ENCODE data around the gene LRPAP1.
A peak's percentile ranks its signal among the peaks of the same experiment; 100 is the strongest.

Gene LRPAP1

DNA sequence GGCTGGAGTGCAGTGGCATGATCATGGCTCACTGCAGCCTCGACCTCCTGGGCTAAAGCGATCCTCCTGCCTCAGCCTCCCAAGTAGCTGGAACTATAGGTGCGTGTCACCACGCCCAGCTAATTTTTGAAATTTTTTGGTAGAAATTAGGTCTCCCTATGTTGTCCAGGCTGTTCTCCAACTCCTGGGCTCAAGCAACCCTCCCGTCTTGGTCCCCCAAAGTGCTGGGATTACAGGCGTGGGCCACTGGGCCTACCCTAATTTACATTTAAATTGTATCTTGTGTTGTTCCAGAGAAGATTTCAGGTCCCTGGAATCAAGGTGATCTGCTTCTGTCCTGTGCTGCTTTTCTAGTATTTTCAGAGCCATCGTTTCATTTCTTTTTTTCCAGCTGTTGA lies 1.2 kb upstream of the LRPAP1 start:
- DNase-seq (ENCODE audit: low read depth) = no peak
- no peak overlapping the region for H3K4me3 ChIP-seq (ENCODE audit: low read depth, low read length)
- TF ChIP-seq, protein P1, sequence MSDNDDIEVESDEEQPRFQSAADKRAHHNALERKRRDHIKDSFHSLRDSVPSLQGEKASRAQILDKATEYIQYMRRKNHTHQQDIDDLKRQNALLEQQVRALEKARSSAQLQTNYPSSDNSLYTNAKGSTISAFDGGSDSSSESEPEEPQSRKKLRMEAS (IDR thresholded peaks at IDR 0.05; ENCODE audit: low read depth, low read length) = no peak
- TF ChIP-seq POLR2A (IDR thresholded peaks at IDR 0.05; ENCODE audit: extremely low read depth, insufficient read length) = no peak
- TF ChIP-seq, protein P2, sequence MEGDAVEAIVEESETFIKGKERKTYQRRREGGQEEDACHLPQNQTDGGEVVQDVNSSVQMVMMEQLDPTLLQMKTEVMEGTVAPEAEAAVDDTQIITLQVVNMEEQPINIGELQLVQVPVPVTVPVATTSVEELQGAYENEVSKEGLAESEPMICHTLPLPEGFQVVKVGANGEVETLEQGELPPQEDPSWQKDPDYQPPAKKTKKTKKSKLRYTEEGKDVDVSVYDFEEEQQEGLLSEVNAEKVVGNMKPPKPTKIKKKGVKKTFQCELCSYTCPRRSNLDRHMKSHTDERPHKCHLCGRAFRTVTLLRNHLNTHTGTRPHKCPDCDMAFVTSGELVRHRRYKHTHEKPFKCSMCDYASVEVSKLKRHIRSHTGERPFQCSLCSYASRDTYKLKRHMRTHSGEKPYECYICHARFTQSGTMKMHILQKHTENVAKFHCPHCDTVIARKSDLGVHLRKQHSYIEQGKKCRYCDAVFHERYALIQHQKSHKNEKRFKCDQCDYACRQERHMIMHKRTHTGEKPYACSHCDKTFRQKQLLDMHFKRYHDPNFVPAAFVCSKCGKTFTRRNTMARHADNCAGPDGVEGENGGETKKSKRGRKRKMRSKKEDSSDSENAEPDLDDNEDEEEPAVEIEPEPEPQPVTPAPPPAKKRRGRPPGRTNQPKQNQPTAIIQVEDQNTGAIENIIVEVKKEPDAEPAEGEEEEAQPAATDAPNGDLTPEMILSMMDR (IDR thresholded peaks at IDR 0.05; ENCODE audit: low read depth, low read length) = no peak
- no peak for TF ChIP-seq MYC (IDR thresholded peaks at IDR 0.05; ENCODE audit: low read depth, low read length)

DNA sequence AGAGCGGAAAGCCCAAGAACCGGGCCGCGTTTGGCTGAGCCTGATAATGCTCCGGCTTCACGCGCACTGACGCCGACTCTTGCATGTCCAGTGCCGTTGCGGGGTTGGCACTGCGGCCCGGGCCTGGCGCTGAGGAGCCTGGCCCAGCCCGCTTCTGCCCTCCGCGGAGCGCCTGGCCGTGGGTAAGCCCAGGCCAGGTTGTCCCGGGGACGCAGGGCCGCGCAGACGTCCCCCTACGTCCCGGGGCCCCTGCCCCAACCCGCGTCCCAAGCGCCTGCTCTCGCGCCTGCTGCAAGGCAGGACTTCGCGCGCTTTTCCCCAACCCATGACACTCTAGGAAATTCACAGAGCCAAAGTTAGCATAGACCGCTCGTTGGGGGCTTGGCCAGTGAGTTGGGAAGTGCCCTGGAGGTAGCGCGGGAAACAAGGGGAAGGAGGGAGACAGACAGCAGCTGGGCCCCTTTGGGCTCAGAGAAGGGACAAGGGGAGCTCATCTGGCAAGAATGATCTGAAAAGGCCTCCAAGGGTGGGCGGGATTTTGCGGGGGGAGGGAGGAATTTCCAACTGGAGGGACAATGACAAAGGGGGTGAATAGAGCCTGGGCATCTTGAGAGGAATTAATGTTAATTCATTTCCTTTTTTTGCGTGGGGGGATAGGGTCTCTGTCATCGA lies 665 bp upstream of the LRPAP1 start:
- no peak overlapping the region for H3K4me3 ChIP-seq (ENCODE audit: low read depth, low read length)
- TF ChIP-seq MYC (IDR thresholded peaks at IDR 0.05; ENCODE audit: low read depth, low read length) (no peak), POLR2A (IDR thresholded peaks at IDR 0.05; ENCODE audit: extremely low read depth, insufficient read length) (no peak)
- TF ChIP-seq, protein P1 (IDR thresholded peaks at IDR 0.05; ENCODE audit: low read depth, low read length) = no peak
- TF ChIP-seq, protein P2 (IDR thresholded peaks at IDR 0.05; ENCODE audit: low read depth, low read length) = no peak
- no peak for DNase-seq (ENCODE audit: low read depth)

DNA sequence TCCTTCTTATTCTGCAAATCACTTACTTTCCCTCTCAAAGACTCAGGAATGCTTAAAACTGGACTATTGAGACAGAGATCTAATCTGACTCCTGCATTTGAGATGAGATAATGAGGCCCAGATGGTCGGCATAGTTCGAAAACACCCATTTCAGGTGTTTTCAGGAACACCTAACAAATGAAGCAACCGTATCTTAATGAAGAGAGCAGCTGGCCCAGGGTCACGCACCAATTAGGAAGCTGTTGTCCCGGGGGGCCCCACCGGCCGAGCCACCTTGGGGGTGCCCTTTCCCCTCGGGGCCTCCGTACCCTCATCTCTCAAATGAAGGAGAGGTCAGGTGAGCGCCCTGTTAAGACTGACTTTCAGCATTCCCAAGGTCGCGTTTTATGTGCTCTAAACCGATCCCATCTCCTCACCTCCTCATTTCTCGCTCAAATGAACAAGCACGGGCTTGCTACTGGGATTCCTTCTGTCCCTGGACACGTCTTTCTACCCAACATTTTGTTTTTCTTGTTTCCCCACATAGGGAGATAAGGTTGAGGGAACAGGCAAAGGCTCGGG lies 824 bp downstream of the LRPAP1 start:
- H3K4me3 ChIP-seq (ENCODE audit: low read depth, low read length) = peak overlapping the region; percentile 71
- no peak for DNase-seq (ENCODE audit: low read depth)
- TF ChIP-seq, protein P1 (IDR thresholded peaks at IDR 0.05; ENCODE audit: low read depth, low read length) = no peak
- TF ChIP-seq MYC (IDR thresholded peaks at IDR 0.05; ENCODE audit: low read depth, low read length) = no peak
- TF ChIP-seq, protein P2 (IDR thresholded peaks at IDR 0.05; ENCODE audit: low read depth, low read length) = no peak
- no peak for TF ChIP-seq POLR2A (IDR thresholded peaks at IDR 0.05; ENCODE audit: extremely low read depth, insufficient read length)

DNA sequence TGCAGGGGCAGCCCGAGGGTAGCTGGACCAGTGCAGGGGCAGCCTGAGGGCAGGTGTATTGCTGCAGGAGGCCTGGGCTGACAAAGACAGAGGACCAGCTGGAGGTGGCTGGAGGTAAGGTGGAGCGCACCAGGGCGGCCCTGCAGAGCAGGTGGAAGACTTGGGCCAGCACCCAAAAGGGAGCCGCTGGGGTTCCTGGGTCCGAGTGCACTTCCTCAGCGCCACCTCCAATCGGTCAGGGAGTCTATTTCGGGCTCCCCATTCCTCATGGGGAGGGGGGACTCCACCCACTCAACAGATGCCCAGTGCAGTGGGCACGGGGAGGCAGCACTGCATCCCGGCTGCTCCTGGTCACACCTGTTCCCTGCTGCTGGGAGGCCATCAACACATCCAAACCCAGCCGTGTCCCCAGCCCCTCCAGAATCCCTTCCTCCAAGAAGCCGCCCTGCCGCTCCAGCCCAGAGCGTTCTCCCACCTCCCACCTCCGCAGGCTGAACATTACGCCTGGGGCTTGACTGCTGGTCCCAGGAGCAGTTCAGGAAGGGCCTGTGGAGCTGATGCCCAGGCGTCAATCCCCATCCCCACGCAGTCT lies 1.5 kb downstream of the LRPAP1 start:
- H3K4me3 ChIP-seq (ENCODE audit: low read depth, low read length) = peak overlapping the region; percentile 71
- TF ChIP-seq, protein P2 (IDR thresholded peaks at IDR 0.05; ENCODE audit: low read depth, low read length) = no peak
- TF ChIP-seq, protein P1 (IDR thresholded peaks at IDR 0.05; ENCODE audit: low read depth, low read length) = no peak
- TF ChIP-seq POLR2A (IDR thresholded peaks at IDR 0.05; ENCODE audit: extremely low read depth, insufficient read length) (no peak), MYC (IDR thresholded peaks at IDR 0.05; ENCODE audit: low read depth, low read length) (no peak)
- DNase-seq (ENCODE audit: low read depth) = peak; percentile 18

DNA sequence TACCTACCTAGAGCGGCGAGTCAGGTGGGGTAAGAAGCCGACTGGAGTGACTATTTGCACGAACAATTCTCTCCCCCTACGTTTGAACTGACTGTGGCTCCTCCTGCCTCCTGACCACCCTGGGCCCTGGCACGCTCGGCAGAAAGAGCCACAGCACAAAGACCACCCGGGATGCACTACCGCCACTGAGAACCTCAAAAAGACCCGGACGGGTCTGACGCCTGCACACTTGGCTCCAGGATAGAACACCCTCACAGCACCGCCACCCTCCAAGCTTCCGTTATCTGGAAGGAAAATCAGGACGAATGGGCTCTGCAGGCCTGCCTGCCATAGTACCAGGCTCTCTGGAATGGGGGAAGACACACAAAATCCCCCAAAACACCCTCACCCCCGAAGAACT lies 2.2 kb downstream of the LRPAP1 start:
- H3K4me3 ChIP-seq (ENCODE audit: low read depth, low read length) = peak overlapping the region; percentile 26
- TF ChIP-seq, protein P1 (IDR thresholded peaks at IDR 0.05; ENCODE audit: low read depth, low read length) = no peak
- TF ChIP-seq POLR2A (IDR thresholded peaks at IDR 0.05; ENCODE audit: extremely low read depth, insufficient read length) = no peak
- TF ChIP-seq MYC (IDR thresholded peaks at IDR 0.05; ENCODE audit: low read depth, low read length) = no peak
- TF ChIP-seq, protein P2 (IDR thresholded peaks at IDR 0.05; ENCODE audit: low read depth, low read length) = no peak
- no peak for DNase-seq (ENCODE audit: low read depth)

Measured in NB4 (cell line).